ENCODE measurements around the gene ATL2.
"Not testable (repeated sequence)": the region's sequence is repeated elsewhere in the genome, so short reads cannot be mapped to it uniquely, and the experiment has no call there.

ATL2 gene

DNA sequence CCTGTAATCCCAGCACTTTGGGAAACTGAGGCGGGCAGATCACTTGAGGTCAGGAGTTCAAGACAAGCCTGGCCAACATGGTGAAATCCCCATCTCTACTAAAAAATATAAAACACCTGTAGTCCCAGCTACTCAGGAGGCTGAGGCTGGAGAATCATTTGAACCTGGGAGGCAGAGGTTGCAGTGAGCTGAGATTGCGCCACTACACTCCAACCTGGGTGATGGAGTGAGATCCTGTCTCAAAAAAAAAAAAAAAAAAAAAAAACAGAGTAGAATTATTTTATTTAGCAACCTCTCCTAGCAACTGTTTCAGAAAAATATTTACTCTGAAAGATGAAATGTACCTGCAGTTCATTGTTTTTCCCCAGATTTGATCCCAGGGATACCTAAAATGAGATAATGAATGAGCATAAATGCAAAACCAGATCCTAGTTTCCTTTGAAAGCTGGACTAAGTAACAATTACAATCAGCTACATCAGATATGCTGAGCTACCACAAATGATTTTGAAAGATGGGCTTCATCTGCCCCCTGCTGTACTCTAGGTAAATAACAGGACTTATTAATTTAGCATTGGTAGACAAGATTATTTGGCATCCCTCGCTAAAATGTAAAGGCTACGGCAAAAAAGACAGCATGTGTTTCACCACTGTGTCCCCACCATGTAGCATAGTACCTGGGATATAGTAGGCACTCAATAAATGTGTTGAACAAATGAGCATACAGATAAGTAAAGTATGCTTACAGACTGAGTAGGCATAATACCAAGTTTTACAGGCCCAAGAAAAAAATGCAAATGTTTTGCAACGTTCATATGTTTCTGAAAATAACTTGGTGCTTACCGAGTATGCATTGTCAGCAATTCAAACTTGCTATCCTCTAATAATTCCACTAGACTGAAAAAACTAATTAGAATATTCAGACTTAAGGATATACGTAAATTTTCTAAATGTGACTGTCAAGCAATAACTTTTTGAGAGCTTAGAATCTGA, 102.5 kb downstream of the ATL2 start:
- DNase-seq (ENCODE audit: low spot score), result peak; percentile 77
- FAIRE-seq, result peak; percentile 90

DNA sequence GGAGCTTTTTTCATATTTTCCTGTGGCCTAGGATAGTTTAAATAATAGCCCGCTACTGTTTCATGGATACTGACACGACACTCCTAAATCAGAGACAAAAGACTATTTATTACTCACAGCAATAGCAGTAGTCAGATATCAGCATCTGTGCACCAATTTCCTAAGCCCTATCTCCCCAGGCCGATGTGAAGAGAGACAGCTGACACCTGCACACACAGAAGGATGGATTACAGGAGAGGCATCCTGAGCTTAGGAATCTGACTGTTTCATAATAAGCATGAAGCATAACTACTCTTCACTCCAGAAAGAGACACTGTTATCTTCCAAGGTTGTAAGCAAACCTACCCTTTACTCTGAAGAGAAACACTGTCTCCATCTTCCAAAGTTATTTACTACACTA, 105.4 kb downstream of the ATL2 start:
- FAIRE-seq (no peak), DNase-seq (ENCODE audit: low spot score) (no peak)

DNA sequence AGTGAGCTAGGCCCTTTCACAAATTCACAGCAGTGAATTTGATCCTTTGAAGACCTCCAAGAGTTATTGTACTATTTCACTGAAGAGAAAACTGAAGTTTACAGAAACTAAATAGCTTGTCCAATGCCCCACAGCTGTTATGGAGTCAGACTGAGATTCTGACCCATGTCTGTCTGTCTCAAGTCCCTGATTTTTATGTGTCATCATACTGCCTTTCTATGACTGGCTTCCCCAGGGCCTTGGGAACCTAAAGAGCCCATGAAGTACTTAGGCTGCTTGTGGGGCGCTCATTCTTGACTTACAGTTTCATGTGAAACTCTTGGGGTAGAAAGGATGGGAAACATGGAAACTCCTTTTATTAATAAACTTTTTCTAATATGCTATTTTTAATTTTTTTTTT, 107.7 kb downstream of the ATL2 start:
- DNase-seq (ENCODE audit: low spot score), result no peak
- FAIRE-seq, result no peak

DNA sequence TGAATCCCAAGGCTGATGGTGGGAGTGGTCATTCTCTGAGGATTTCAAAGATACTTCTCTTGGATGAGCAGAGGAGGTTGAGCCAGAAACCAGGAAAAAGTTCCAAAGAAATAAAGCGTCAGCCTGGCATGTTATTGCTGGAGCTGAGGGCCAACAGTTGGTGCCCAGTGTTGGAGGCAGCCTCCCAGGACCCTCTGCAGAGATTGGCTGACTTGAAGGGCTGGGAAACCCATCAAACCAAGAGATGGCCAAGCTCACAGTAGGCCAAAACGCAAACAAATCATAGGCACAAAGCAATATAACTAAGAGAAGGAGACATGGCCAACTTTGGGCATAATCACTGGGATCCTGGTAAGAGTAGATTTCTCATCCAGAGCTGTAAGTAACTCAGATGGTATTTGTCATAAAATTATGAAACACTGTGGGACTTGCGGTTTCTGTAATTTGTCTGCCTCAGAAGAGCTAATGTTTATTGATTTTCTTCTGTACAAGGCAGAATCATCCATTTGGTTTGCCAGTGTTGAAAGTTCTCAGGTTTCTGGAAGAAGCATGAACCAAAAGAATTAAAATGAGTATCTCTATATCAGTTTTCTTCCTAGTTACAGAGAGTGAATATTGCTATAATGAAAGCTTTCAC, 108.3 kb downstream of the ATL2 start:
- DNase-seq (ENCODE audit: low spot score) (no peak), FAIRE-seq (no peak)

DNA sequence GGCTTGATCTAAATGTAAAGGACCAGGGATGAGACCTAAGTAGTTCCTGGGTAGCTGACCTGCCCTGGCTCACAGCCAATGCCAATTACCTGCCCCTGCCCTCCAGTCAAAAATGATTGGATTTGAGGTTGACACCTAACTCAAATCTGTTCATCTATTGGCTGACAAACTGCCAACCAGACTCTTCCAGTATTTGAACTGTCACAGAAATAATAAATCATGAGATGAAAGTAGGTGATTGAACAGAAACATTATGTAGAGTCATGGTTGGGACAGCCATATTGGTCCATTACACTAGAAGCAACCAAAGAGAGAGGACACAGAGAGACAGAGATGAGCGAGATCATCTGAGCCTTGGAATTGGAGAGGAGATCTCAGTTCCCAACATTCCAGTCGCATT, 109.1 kb downstream of the ATL2 start:
- DNase-seq (ENCODE audit: low spot score) (no peak), FAIRE-seq (no peak)

GRCh38 chr2:38267270-38267925, 109.7 kb downstream of the ATL2 start:
- peak; percentile 68 for DNase-seq (ENCODE audit: low spot score)

GRCh38 chr2:38266382-38267061, 110.6 kb downstream of the ATL2 start:
- FAIRE-seq (no peak), DNase-seq (ENCODE audit: low spot score) (no peak)

More at GRCh38 chr2:38267270-38267925, 109.7 kb downstream of the ATL2 start:
- peak; percentile 86 for FAIRE-seq

GRCh38 chr2:38265461-38265860, 111.6 kb downstream of the ATL2 start:
- no peak for FAIRE-seq
- no peak for DNase-seq (ENCODE audit: low spot score)

GRCh38 chr2:38264396-38265221, 112.5 kb downstream of the ATL2 start:
- FAIRE-seq, result no peak

GRCh38 chr2:38263293-38263692, 113.8 kb downstream of the ATL2 start:
- FAIRE-seq, result no peak
- DNase-seq (ENCODE audit: low spot score), result no peak

More at GRCh38 chr2:38264396-38265221, 112.5 kb downstream of the ATL2 start:
- DNase-seq (ENCODE audit: low spot score), result no peak

DNA sequence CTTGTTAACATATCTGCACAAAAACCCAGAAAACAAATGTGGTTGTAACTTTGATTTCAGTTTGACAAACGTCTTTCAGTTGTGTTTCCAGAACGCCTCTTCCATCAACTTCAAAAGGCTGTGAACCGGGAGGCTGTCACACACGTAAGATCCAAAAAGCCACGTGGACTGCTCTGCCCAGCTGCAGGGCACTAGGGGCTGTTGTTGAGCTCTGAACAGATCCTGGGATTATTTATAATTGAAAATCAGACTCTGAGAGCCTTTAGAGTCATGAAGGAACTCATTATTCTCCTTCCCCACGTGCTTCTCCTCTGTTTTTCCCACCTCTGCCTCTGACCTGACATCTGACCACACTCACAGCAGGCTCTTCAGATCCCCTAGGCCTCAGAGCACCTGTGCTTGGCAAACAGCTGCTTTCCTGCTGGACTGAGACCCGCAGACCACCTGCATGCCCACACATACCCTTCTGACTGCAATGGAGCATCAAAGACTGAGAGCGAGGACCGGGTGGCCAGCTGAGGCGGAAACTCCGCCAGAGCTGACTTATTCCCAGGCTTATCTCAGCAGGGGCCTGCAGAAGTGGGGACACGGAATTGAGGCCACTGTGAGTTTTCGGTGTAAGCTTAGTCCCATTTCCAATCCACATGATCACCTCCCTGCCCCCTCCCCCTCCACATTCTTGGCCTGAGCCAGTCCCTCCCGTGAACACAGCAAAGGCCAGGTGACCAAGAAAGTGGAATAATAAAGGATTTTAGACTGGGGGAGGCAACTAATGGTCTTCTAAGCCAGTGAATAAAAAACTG, 114.8 kb downstream of the ATL2 start:
- DNase-seq (ENCODE audit: low spot score) (no peak), FAIRE-seq (no peak)

DNA sequence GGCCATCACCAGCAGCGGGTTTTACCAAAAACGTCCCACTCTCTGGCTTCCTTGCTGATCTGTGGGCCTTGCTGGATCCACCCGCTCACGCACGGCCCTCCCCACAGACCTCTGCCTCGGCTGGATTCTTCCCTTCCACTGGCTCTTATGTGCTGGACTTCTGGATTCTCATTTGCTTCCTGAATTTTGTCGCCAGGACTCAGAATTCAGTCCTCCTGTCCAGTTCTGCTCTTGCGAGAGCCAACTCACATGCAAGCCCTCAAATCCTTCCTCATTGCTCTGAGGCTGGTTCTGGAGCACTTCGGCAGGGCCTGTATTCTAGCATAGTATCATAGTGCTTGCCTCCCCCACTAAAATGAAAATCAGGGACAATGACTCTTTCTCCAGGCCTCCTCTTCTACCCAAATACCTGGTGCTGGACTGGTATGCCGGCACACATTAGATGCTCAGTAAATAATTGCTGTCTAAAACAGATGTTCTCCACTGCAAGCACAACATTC, 115.5 kb downstream of the ATL2 start:
- no peak for DNase-seq (ENCODE audit: low spot score)
- FAIRE-seq, result no peak

DNA sequence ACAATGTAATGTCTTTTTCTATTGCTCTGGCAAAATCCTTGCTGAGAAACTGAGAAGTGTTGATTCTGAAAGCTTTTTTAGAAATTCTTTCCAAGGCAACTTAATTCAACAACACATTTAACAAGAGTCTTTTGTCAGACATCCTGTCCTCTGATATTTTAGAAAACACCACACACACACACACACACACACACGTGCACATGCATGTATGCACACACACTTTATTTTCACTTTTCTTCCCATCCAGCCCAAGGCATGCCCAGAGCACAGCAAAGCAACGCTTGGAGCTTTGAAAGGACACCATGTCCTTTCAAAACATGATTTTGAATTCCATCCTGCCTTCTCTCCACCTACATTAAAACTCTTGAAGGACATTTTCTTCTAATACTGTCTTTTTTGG, 116.1 kb downstream of the ATL2 start:
- FAIRE-seq, result no peak
- DNase-seq (ENCODE audit: low spot score), result no peak

GRCh38 chr2:38260469-38260868, 116.6 kb downstream of the ATL2 start:
- no peak for FAIRE-seq
- no peak for DNase-seq (ENCODE audit: low spot score)

DNA sequence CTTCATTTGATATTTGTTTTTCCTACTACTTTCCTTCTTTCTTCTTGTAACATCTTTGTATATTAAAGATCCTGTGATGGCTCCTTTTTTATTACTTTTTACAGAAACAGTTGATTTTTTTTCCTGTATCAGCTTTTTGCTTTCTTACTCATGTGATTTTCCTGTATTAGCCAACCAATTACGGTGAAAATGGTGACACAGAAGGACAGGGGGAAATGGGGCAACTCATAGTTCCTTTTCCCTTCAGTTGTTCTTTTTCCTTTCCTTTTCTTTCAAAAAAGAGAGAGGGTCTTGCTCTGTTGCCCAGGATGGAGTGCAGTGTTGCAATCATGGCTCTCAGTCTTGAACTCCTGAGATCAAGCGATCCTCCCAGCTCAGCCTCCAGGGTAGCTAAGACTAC, 117.8 kb downstream of the ATL2 start:
- FAIRE-seq (no peak), DNase-seq (ENCODE audit: low spot score) (no peak)

DNA sequence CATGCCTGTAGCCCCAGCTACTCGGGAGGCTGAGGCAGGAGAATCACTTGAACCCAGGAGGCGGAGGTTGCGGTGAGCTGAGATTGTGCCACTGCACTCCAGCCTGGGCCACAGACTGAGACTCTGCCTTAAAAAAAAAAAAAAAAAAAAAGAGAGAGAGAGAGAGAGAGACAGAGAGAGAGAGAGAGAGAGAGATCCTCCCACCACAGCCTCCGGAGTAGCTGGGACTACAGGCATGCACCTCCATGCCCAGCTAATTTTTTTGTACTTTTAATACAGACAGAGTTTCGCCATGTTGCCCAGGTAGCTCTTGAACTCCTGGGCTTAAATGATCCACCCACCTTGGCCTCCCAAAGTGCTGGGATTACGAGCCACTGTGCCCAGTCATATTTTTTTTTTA, 119.4 kb downstream of the ATL2 start:
- not testable (repeated sequence) for FAIRE-seq; DNase-seq (ENCODE audit: low spot score)

- DNase-seq (ENCODE audit: low spot score), result no peak
- FAIRE-seq, result no peak
Measured at GRCh38 chr2:38256610-38257009, 120.5 kb downstream of the ATL2 start.

DNA sequence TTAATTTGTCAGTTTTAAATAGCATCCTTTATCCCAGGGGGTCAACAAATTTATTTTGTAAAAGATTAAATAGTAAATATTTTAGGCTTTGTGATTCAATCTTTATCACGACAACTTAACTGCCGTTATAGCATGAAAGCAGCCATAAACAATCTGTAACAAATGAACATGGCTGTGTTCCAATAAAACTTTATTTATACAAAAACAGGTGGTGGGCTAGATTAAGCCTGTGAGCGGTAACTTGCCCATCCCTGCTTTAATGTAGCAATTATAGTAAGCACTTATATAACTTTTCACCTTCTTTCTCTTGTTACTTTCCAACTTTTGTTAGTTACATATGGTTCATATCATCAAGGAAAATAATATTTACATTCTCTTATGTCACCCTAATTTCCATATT, 121.9 kb downstream of the ATL2 start:
- FAIRE-seq, result no peak
- DNase-seq (ENCODE audit: low spot score), result no peak

GRCh38 chr2:38254796-38255195, 122.3 kb downstream of the ATL2 start:
- FAIRE-seq (peak; percentile 83), DNase-seq (ENCODE audit: low spot score) (peak; percentile 54)

- DNase-seq (ENCODE audit: low spot score) (no peak), FAIRE-seq (no peak)
Measured at GRCh38 chr2:38251940-38252339, 125.1 kb downstream of the ATL2 start.

Measured in RCC 7860 (cell line).